PC-9 (cell line): ENCODE data around the gene TK1.

ENCODE experiments used
- CTCF ChIP-seq: fragments of 200-600 bp; sonication (generic); conservative IDR thresholded peaks from 2 replicates; pipeline ENCODE4 v1.6.1; 2017; ENCODE audit warnings: mixed run types, antibody characterized with exemption, mild to moderate bottlenecking, moderate library complexity
- EZH2 ChIP-seq: fragments of 200-600 bp; sonication (generic); IDR thresholded peaks from 2 replicates; pipeline ENCODE4 v1.8.0; 2017; ENCODE audit warnings: antibody characterized with exemption, low read depth

DNA sequence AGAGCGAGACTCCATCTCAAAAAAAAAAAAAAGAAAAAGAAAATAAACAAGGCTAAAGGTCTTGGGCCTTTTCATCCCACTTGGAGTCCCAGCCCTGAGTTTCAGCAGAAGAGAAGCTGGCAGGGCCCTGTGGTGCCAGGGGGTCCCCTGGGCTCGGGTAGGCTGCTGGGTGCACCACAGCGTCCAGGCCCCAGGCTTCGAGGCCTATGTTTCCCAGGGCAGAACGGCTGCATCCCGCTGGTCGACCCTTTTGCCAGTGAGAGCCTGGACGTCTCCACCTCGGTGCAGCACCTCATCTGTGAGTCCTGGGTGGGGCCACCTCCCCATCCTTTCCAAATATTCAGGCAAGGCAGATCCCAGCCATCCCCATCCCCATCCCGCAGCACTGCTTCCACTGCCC lies 46.8 kb upstream of the TK1 start:
- TF ChIP-seq CTCF: no peak
- no peak for TF ChIP-seq EZH2
